ENCODE results near the gene DACH1. TPM values are rescaled to one million over a fixed set of nuclear protein-coding genes. Genes with fewer than 3 reads are reported as not detected.

The DACH1 gene
- total and polyA plus RNA-seq, 9 of the 15 experiments (the other 6 are each of a cell fraction or from before 2014, with no cell fraction given), result 0.04 to 0.07 (median 0.04) TPM; not detected in 2

DNA sequence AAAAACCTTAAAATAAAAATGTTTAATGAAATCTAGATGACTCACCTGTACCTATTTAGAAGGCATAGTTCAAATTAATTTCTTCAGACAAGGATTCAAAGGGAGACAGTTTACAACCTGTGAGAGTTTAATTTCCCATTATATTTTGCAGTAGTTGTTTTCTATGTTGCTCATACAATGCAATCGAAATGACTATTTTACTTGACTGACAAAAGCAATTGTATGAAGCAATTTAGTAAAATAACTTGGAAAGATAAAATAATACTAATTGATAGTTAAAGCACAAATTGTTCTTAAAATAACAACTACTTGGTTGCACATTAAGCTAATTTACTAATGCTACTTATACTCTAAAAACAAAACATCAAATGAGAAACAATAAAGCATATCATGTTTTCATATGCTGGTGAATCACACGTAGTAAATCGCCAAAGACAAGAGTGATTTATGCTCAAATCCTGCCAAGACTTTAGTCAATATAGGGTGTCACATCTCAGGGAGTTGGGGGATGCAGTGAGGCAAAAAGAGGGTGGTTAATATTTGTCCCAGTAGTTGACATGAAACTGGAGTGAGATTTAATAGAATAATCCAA, 6.4 kb downstream of the DACH1 start:
- intact Hi-C loops (cut with micrococcal nuclease) (no loop called here), in situ Hi-C loops (cut with MboI) (no loop called here)
- no peak overlapping the region for H3K27ac ChIP-seq (ENCODE audit: extremely low read depth, low read depth, low read length)
- WGBS (ENCODE audit: insufficient coverage, low coverage, missing lambda C conversion rate), result 0% methylated on average over 3 of the region's 3 CpGs
- BruUV-seq (replicated peaks), result no TSS peak
- no peak for FAIRE-seq
- no peaks in the 10 kb centered on the region for H3K9me3 ChIP-seq (replicated peaks; ENCODE audit: control insufficient read depth, insufficient read depth, low read depth, low read length)
- H3K4me1 ChIP-seq (replicated peaks in 1 of 2; ENCODE audit: control insufficient read depth in 2 of 2, insufficient read depth in 2 of 2, low read length in 2 of 2), result peaks cover 0 to 6% of the 10 kb centered on the region in 2 experiments; a peak in 2 of 5 replicates
- H2AFZ ChIP-seq (ENCODE audit: low read depth, low read length), result no peak overlapping the region
- H3K27me3 ChIP-seq (ENCODE audit: control insufficient read depth in 2 of 2, insufficient read depth in 2 of 2, low read length in 2 of 2), result no peaks in the 10 kb centered on the region
- no peak for ATAC-seq
- no peaks in the 10 kb centered on the region for H3K79me2 ChIP-seq (ENCODE audit: control insufficient read depth, insufficient read depth, low read length)
- H3K9me1 ChIP-seq (ENCODE audit: control insufficient read depth, insufficient read depth, low read length), result no peaks in the 10 kb centered on the region
- H3K4me2 ChIP-seq (ENCODE audit: insufficient read depth, low read length), result no peak overlapping the region
- H3K9ac ChIP-seq (ENCODE audit: insufficient read depth in 1 of 2, low read depth in 2 of 2, low read length in 2 of 2), result no peak overlapping the region
- TF ChIP-seq NFATC3 (IDR thresholded peaks at IDR 0.05) (no peak), MCM2 (IDR thresholded peaks at IDR 0.05; ENCODE audit: low read depth) (no peak), SMARCA4 (IDR thresholded peaks at IDR 0.05) (no peak), MCM7 (IDR thresholded peaks at IDR 0.05) (no peak), SMAD3 (CRISPR knock-in tag; conservative IDR thresholded peaks at IDR 0.05) (no peak), BRCA1 (IDR thresholded peaks at IDR 0.05) (no peak), BRCA1 (CRISPR knock-in tag; IDR thresholded peaks at IDR 0.05) (no peak), TCF3 (CRISPR knock-in tag; IDR thresholded peaks at IDR 0.05) (no peak), ZNF766 (CRISPR knock-in tag; conservative IDR thresholded peaks at IDR 0.05) (no peak), STAT5B (CRISPR knock-in tag; IDR thresholded peaks at IDR 0.05) (no peak), NFYB (IDR thresholded peaks at IDR 0.05; ENCODE audit: extremely low read depth, insufficient read length) (no peak), ZBED1 (IDR thresholded peaks at IDR 0.05) (no peak), CEBPG (CRISPR knock-in tag; IDR thresholded peaks at IDR 0.05) (no peak), CEBPG (tag; conservative IDR thresholded peaks at IDR 0.05 in 1 of 2, IDR thresholded peaks at IDR 0.05 in 1 of 2) (no peak), TFAM (CRISPR knock-in tag; conservative IDR thresholded peaks at IDR 0.05) (no peak), ZBTB17 (CRISPR knock-in tag; IDR thresholded peaks at IDR 0.05) (no peak), ZNF785 (CRISPR knock-in tag; IDR thresholded peaks at IDR 0.05) (no peak), THRA (IDR thresholded peaks at IDR 0.05) (no peak), PCBP2 (IDR thresholded peaks at IDR 0.05; ENCODE audit: low read depth, low read length, poor library complexity, severe bottlenecking) (no peak), ZNF436 (CRISPR knock-in tag; IDR thresholded peaks at IDR 0.05) (no peak)
- TF ChIP-seq, protein P1, sequence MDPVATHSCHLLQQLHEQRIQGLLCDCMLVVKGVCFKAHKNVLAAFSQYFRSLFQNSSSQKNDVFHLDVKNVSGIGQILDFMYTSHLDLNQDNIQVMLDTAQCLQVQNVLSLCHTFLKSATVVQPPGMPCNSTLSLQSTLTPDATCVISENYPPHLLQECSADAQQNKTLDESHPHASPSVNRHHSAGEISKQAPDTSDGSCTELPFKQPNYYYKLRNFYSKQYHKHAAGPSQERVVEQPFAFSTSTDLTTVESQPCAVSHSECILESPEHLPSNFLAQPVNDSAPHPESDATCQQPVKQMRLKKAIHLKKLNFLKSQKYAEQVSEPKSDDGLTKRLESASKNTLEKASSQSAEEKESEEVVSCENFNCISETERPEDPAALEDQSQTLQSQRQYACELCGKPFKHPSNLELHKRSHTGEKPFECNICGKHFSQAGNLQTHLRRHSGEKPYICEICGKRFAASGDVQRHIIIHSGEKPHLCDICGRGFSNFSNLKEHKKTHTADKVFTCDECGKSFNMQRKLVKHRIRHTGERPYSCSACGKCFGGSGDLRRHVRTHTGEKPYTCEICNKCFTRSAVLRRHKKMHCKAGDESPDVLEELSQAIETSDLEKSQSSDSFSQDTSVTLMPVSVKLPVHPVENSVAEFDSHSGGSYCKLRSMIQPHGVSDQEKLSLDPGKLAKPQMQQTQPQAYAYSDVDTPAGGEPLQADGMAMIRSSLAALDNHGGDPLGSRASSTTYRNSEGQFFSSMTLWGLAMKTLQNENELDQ (CRISPR knock-in tag; IDR thresholded peaks at IDR 0.05; ENCODE audit: borderline replicate concordance), result no peak
- H3K36me3 ChIP-seq (ENCODE audit: control insufficient read depth, insufficient read depth, low read length), result no peaks in the 10 kb centered on the region
- DNase-seq (ENCODE audit: extremely low read depth in 1 of 4, low spot score in 3 of 4), result no peak
- H3K4me3 ChIP-seq, result no peak overlapping the region
- ChIA-PET CTCF (ENCODE audit: low intra/inter-chr PET ratio) (no interaction called here), POLR2A (no interaction called here)
- H4K20me1 ChIP-seq (replicated peaks; ENCODE audit: control insufficient read depth, insufficient read depth, low read length), result no peaks in the 10 kb centered on the region

All from K562 (cell line).